ENCODE results near the gene MNX1.

The MNX1 gene

DNA sequence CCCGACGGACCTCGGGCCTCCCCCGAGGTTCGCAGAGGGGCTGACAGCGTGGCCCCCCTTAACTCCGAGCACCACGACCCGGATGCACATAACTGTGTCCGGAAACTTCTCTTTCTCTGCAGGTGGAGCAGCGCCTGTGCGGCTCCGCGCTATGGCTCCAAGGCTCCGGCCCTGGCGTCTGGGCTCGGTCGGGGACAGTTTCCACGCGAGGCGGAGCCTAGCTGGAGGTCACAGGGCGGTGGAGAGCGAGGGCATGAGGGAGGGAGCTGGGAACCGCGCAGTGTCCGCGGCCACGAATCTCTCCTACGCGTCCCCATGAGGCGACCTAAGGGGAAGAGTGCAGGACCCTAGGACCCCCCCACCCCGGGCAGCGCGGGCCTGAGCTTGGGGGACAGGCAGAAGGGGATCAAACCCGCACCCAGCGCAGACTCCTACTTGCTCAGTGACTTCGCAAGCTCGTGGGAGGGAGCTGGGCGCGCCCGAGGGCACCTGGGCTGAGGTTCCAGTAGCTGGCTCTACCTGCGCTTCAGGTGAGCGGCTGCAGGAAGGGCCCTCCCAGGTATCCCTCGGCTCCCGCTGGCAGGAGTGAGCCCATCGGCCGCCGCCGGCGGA, 8.6 kb upstream of the MNX1 start:
- Histone ChIP-seq H3K9ac (ENCODE audit: low read length) (no peak overlapping the region), H3K4me1 (ENCODE audit: control insufficient read depth, insufficient read depth, low read length) (no peaks in the 10 kb centered on the region), H3K27me3 (replicated peaks; ENCODE audit: control insufficient read depth, insufficient read depth, low read length) (peaks cover 95% of the 10 kb centered on the region), H3K4me3 (ENCODE audit: low read length) (no peak overlapping the region), H3K36me3 (ENCODE audit: control insufficient read depth, insufficient read depth, low read length, severe bottlenecking) (no peaks in the 10 kb centered on the region), H3K9me3 (ENCODE audit: control insufficient read depth, low read length) (no peaks in the 10 kb centered on the region)
- DNase-seq (ENCODE audit: low read depth) = no peak

GRCh38 chr7:157018328-157018996, 8.0 kb upstream of the MNX1 start:
- H3K4me3 ChIP-seq (ENCODE audit: low read length) = no peak overlapping the region
- H3K27me3 ChIP-seq (replicated peaks; ENCODE audit: control insufficient read depth, insufficient read depth, low read length) = peaks cover 94% of the 10 kb centered on the region
- H3K36me3 ChIP-seq (ENCODE audit: control insufficient read depth, insufficient read depth, low read length, severe bottlenecking) = no peaks in the 10 kb centered on the region
- no peaks in the 10 kb centered on the region for H3K9me3 ChIP-seq (ENCODE audit: control insufficient read depth, low read length)
- DNase-seq (ENCODE audit: low read depth) = no peak
- H3K4me1 ChIP-seq (ENCODE audit: control insufficient read depth, insufficient read depth, low read length) = no peaks in the 10 kb centered on the region
- H3K9ac ChIP-seq (ENCODE audit: low read length) = no peak overlapping the region

DNA sequence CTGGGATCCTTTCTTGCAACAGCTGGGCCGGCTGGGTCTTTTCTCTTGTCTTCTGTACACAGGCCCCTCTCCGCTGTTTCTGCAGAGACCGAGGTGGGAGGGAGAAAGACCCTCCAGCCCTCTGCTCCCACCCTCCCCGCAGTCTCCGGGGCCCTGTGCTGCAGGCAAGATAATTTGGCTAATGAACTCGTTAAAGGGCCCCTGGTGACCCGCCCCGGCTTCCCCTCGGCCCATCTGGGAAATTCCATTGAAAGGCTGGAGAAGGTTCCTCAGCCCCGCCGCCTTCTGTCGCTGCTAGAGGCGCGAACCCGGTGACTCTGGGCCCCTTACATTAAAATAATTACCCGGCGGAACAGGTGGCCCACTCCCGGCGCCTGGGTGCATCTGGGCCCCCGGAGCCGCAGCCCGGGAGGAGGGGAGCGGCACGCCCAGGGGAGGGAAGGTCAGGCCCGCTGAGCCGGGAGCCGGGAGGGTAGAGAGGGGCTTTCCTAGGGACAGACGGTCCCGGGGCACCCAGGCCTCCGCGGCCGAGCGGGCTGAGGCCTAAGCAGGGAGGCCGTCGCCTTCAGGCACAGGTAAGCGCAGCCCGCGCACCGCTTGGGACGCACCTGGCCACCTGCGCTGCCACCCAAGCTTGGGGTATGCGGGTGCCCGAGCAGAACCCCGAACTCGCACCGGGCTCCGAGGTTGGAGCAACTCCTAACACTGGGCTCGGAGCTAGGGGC, 7.3 kb upstream of the MNX1 start:
- H3K27me3 ChIP-seq (replicated peaks; ENCODE audit: control insufficient read depth, insufficient read depth, low read length) = peaks cover 94% of the 10 kb centered on the region
- no peaks in the 10 kb centered on the region for H3K4me1 ChIP-seq (ENCODE audit: control insufficient read depth, insufficient read depth, low read length)
- DNase-seq (ENCODE audit: low read depth) = no peak
- no peak overlapping the region for H3K9ac ChIP-seq (ENCODE audit: low read length)
- no peaks in the 10 kb centered on the region for H3K9me3 ChIP-seq (ENCODE audit: control insufficient read depth, low read length)
- H3K4me3 ChIP-seq (ENCODE audit: low read length) = no peak overlapping the region
- H3K36me3 ChIP-seq (ENCODE audit: control insufficient read depth, insufficient read depth, low read length, severe bottlenecking) = no peaks in the 10 kb centered on the region

- Histone ChIP-seq H3K9me3 (ENCODE audit: control insufficient read depth, low read length) (no peaks in the 10 kb centered on the region), H3K4me3 (ENCODE audit: low read length) (no peak overlapping the region), H3K36me3 (ENCODE audit: control insufficient read depth, insufficient read depth, low read length, severe bottlenecking) (no peaks in the 10 kb centered on the region), H3K27me3 (replicated peaks; ENCODE audit: control insufficient read depth, insufficient read depth, low read length) (peaks cover 94% of the 10 kb centered on the region), H3K4me1 (ENCODE audit: control insufficient read depth, insufficient read depth, low read length) (no peaks in the 10 kb centered on the region), H3K9ac (ENCODE audit: low read length) (no peak overlapping the region)
- no peak for DNase-seq (ENCODE audit: low read depth)
Measured at GRCh38 chr7:157017149-157017548, 6.7 kb upstream of the MNX1 start.

DNA sequence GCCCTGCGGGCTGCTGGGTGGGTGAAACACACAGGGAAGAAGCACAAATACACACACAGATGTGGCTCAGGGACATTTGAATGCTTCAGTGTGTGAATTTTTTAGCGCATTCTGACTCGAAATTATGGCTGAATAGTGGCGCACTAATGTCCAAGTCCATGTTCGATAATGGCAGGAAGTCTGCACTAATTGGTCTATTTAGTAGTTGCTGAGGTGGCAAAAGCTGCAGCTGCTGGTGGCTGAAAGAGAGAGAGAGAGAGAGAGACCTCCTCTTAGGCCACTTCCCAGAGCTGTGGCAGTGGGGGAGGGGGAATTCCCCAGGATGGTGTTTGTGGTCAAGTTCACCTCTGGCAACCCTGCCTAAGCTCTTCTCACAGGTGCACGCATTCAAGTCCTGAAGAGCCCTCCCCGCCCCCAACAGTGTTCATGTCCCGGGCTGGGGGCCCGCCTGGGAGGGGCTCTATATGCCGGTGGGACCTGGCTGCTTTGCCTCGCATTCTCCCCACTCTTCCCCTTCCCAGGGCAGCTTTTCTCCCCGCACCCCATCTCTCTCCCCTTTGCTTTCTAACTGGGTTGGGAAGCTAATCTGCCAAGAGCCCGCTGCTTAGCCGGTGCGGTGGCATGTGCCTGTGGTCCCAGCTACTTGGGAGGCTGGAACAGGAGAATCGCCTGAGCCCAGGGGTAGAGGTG, 6.0 kb upstream of the MNX1 start:
- H3K9ac ChIP-seq (ENCODE audit: low read length) = no peak overlapping the region
- H3K4me1 ChIP-seq (ENCODE audit: control insufficient read depth, insufficient read depth, low read length) = no peaks in the 10 kb centered on the region
- no peak for DNase-seq (ENCODE audit: low read depth)

GRCh38 chr7:157016024-157016351, 5.5 kb upstream of the MNX1 start:
- no peak for DNase-seq (ENCODE audit: low read depth)
- no peaks in the 10 kb centered on the region for H3K9me3 ChIP-seq (ENCODE audit: control insufficient read depth, low read length)
- H3K27me3 ChIP-seq (replicated peaks; ENCODE audit: control insufficient read depth, insufficient read depth, low read length) = peaks cover 96% of the 10 kb centered on the region
- no peaks in the 10 kb centered on the region for H3K36me3 ChIP-seq (ENCODE audit: control insufficient read depth, insufficient read depth, low read length, severe bottlenecking)
- H3K9ac ChIP-seq (ENCODE audit: low read length) = no peak overlapping the region
- H3K4me1 ChIP-seq (ENCODE audit: control insufficient read depth, insufficient read depth, low read length) = no peaks in the 10 kb centered on the region
- no peak overlapping the region for H3K4me3 ChIP-seq (ENCODE audit: low read length)

More for the DNA sequence above, 6.0 kb upstream of the MNX1 start:
- peaks cover 94% of the 10 kb centered on the region for H3K27me3 ChIP-seq (replicated peaks; ENCODE audit: control insufficient read depth, insufficient read depth, low read length)
- H3K9me3 ChIP-seq (ENCODE audit: control insufficient read depth, low read length) = no peaks in the 10 kb centered on the region
- no peak overlapping the region for H3K4me3 ChIP-seq (ENCODE audit: low read length)
- no peaks in the 10 kb centered on the region for H3K36me3 ChIP-seq (ENCODE audit: control insufficient read depth, insufficient read depth, low read length, severe bottlenecking)

DNA sequence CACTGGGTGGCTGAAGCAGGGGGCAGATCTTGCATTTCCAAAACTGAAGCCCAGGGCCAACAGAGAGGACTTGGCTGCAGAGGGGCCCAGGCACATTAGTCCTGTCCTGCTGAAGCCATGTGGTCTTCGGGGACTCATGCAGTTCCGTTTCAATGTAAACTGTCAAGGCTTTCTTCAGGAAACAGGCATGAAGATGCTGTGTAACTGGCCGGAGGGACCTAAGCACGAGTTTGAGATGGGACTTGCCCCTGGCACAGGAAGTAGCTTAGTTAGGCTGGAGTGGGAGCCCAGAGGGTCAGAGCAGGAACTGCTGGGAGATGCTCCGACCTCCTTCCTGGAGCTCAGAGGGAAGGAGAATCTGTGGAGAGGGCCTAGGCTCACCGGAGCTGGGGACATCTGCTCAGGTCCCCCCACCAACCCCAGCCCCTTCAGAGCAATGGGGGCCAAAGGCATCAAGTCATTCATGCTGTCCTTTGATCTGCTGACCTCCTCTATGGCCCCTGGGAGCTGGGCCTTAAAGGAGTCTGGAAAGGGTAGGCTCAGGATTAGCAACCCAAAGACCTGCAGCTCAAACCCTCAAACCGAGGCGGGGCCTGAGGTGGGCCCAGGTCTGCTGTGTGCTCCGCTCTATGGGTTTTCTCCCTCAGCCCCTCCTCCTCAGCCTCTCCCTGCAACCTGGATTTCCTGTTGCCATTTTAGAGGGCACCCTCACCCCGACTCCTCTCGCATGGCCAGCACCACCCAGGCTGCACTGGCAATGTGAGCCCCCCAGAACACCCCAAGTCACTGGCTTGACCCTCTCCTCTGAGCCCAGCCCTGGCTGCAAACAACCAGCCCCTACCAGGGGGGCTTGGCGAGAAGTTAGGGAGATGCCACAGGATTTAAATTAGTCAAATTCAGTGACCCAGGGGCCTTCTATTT, 4.4 kb upstream of the MNX1 start:
- Histone ChIP-seq H3K36me3 (ENCODE audit: control insufficient read depth, insufficient read depth, low read length, severe bottlenecking) (no peaks in the 10 kb centered on the region), H3K4me3 (ENCODE audit: low read length) (no peak overlapping the region), H3K27me3 (replicated peaks; ENCODE audit: control insufficient read depth, insufficient read depth, low read length) (peaks cover 87% of the 10 kb centered on the region), H3K4me1 (ENCODE audit: control insufficient read depth, insufficient read depth, low read length) (no peaks in the 10 kb centered on the region), H3K9me3 (ENCODE audit: control insufficient read depth, low read length) (no peaks in the 10 kb centered on the region), H3K9ac (ENCODE audit: low read length) (no peak overlapping the region)
- no peak for DNase-seq (ENCODE audit: low read depth)

GRCh38 chr7:157013602-157014549, 3.4 kb upstream of the MNX1 start:
- Histone ChIP-seq H3K36me3 (ENCODE audit: control insufficient read depth, insufficient read depth, low read length, severe bottlenecking) (no peaks in the 10 kb centered on the region), H3K4me1 (ENCODE audit: control insufficient read depth, insufficient read depth, low read length) (no peaks in the 10 kb centered on the region), H3K9me3 (ENCODE audit: control insufficient read depth, low read length) (no peaks in the 10 kb centered on the region), H3K4me3 (ENCODE audit: low read length) (no peak overlapping the region), H3K9ac (ENCODE audit: low read length) (no peak overlapping the region), H3K27me3 (replicated peaks; ENCODE audit: control insufficient read depth, insufficient read depth, low read length) (peaks cover 83% of the 10 kb centered on the region)
- no peak for DNase-seq (ENCODE audit: low read depth)

DNA sequence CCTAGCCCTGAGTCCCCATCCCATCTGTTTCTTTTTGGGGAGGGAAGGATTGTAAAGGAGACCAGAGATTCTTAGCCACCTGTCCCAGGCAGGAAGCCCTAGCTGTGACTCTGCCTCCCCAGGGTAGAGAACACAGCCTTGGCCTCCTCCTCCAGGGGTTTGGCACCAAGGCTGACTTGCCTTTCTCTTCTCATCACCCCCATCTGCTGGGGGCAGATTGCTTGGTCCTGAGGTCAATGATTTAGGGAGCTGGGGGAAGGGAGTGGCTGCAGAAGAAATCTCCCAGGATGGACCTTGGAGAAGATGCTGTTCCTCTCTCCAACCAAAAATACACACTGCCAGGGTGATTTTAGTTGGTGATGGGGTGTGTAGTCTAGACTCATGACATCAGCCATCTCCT, 2.6 kb upstream of the MNX1 start:
- H3K36me3 ChIP-seq (ENCODE audit: control insufficient read depth, insufficient read depth, low read length, severe bottlenecking) = no peaks in the 10 kb centered on the region
- H3K4me1 ChIP-seq (ENCODE audit: control insufficient read depth, insufficient read depth, low read length) = no peaks in the 10 kb centered on the region
- H3K4me3 ChIP-seq (ENCODE audit: low read length) = no peak overlapping the region
- H3K9ac ChIP-seq (ENCODE audit: low read length) = no peak overlapping the region
- no peaks in the 10 kb centered on the region for H3K9me3 ChIP-seq (ENCODE audit: control insufficient read depth, low read length)
- DNase-seq (ENCODE audit: low read depth) = no peak
- peaks cover 83% of the 10 kb centered on the region for H3K27me3 ChIP-seq (replicated peaks; ENCODE audit: control insufficient read depth, insufficient read depth, low read length)

DNA sequence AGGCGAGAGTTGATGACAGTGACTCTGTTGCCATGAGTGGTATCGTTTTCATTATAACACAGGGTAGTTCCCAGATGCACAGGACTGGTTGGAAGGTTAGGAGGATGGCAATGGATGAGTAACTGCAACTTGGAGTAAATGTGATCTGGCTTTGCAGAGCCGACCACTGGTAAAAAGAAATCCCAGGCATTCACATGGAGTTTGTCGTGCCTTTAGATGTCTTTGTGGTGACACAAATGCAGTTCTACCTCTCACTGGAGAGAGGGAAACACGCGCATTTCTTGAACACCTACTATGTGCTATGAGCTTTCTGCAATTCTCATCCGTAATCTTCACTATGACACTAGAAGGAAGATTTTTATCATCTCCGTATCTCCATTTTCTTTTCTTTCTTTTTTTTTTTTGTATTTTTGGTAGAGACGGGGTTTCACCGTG, 1.7 kb upstream of the MNX1 start:
- no peak overlapping the region for H3K4me3 ChIP-seq (ENCODE audit: low read length)
- DNase-seq (ENCODE audit: low read depth) = no peak
- no peaks in the 10 kb centered on the region for H3K36me3 ChIP-seq (ENCODE audit: control insufficient read depth, insufficient read depth, low read length, severe bottlenecking)
- H3K9me3 ChIP-seq (ENCODE audit: control insufficient read depth, low read length) = no peaks in the 10 kb centered on the region
- H3K4me1 ChIP-seq (ENCODE audit: control insufficient read depth, insufficient read depth, low read length) = no peaks in the 10 kb centered on the region
- H3K27me3 ChIP-seq (replicated peaks; ENCODE audit: control insufficient read depth, insufficient read depth, low read length) = peaks cover 85% of the 10 kb centered on the region
- H3K9ac ChIP-seq (ENCODE audit: low read length) = no peak overlapping the region
